GM12892 (cell line): ENCODE data around the gene KLF3.

Source experiments
- POLR2A ChIP-seq: IDR thresholded peaks from 2 replicates; pipeline ENCODE4 v1.6.1; 2011; ENCODE audit warnings: low read depth, low read length, control low read depth
- TAF1 ChIP-seq: IDR thresholded peaks from 2 replicates; pipeline ENCODE4 v1.6.1; 2011; ENCODE audit warnings: low read depth, mild to moderate bottlenecking, control low read depth, low read length, borderline replicate concordance

DNA sequence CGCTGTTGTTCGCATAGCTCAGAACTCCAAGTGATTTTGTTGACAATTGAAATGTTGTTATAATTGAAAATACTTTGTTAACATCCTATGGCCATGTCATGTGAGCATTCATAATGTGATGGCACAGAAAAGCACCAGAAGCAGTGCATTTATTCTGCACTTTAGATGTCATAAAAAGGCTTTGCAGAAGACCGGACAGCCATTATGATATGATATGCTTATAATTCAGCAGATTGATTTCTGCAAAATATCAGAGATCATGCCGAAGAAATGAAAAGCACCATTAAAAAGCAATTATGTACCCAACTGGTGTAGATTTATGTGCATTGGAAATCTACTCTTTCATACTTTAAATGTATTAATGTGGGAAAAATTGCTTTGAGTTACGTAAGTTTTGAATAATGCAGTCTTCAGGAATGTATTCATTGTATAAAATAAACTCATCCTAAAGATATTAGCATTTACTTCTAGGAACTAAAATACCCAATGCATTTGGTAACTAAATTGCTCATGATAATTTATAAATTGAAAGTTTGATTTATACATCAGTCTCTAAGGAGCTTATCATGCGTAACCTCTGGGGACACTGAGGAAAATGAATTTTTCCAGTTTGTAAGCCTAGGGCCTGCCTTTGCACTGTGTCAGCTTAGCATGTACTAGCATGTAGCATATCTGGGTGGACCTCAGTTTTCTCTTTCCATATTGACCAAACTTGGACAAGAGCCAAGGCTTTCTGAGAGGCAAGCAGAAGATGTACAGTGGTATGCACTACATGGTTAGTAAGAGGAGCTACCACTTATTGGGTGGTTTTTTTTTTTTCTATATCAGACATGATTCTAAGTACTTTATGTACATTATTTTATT is 75.2 kb downstream of the KLF3 start:
- TF ChIP-seq POLR2A (no peak), TAF1 (no peak)
